D721Med (cell line): ENCODE results near the gene BTBD10.

Experiments
- DNase-seq: peaks from one replicate; pipeline ENCODE4 v3.0.0; 2011; ENCODE audit warnings: low spot score; ENCODE audit not compliant: insufficient read length
- FAIRE-seq: peaks from 2 replicates; lab custom pipeline; 2011; peaks lifted over from hg19 to GRCh38; lab: Jason Lieb, UNC
- CTCF ChIP-seq: IDR thresholded peaks from 2 replicates; pipeline ENCODE4 v1.5.1; 2012; ENCODE audit warnings: mild to moderate bottlenecking, control low read depth; ENCODE audit not compliant: insufficient read depth; ENCODE audit errors: missing control alignments

The BTBD10 gene

GRCh38 chr11:13352711-13353110, 110.3 kb downstream of the BTBD10 start:
- FAIRE-seq (no peak), DNase-seq (no peak)
- no peak for TF ChIP-seq CTCF

- FAIRE-seq, result no peak
- no peak for DNase-seq
- no peak for TF ChIP-seq CTCF
Measured at GRCh38 chr11:13349581-13349980, 113.4 kb downstream of the BTBD10 start.

- FAIRE-seq (no peak), DNase-seq (no peak)
- TF ChIP-seq CTCF, result no peak
Measured at GRCh38 chr11:13349046-13349445, 114.0 kb downstream of the BTBD10 start.

- FAIRE-seq (no peak), DNase-seq (no peak)
Measured at GRCh38 chr11:13348305-13348704, 114.7 kb downstream of the BTBD10 start.

GRCh38 chr11:13347901-13348300, 115.1 kb downstream of the BTBD10 start:
- TF ChIP-seq CTCF, result no peak
- FAIRE-seq (no peak), DNase-seq (no peak)

More at GRCh38 chr11:13348305-13348704, 114.7 kb downstream of the BTBD10 start:
- no peak for TF ChIP-seq CTCF

GRCh38 chr11:13346470-13346869, 116.6 kb downstream of the BTBD10 start:
- FAIRE-seq, result no peak
- TF ChIP-seq CTCF, result no peak
- no peak for DNase-seq

- DNase-seq, result no peak
- no peak for TF ChIP-seq CTCF
- FAIRE-seq, result no peak
Measured at GRCh38 chr11:13344818-13345217, 118.2 kb downstream of the BTBD10 start.
